HepG2 (cell line): ENCODE measurements around the gene KLC4.

Experiments
- EZH2 ChIP-seq: conservative IDR thresholded peaks from 2 replicates; pipeline ENCODE4 v1.6.1; 2012; ENCODE audit warnings: mild to moderate bottlenecking, low read depth, low read length, moderate library complexity
- ZFX ChIP-seq: sonication (generic); formaldehyde crosslinking; IDR thresholded peaks from 2 replicates; pipeline ENCODE4 v1.4.0; 2020; ENCODE audit warnings: mild to moderate bottlenecking, low read depth, missing genetic modification reagents, moderate library complexity
- ZNF879 ChIP-seq: sonication (generic); formaldehyde crosslinking; IDR thresholded peaks from 2 replicates; pipeline ENCODE4 v1.8.1; 2023; ENCODE audit warnings: missing genetic modification reagents
- TF ChIP-seq, protein P1 (sequence below): sonication (generic); formaldehyde crosslinking; IDR thresholded peaks from 2 replicates; pipeline ENCODE4 v1.5.0; 2020; ENCODE audit warnings: mild to moderate bottlenecking, missing genetic modification reagents, moderate library complexity

DNA sequence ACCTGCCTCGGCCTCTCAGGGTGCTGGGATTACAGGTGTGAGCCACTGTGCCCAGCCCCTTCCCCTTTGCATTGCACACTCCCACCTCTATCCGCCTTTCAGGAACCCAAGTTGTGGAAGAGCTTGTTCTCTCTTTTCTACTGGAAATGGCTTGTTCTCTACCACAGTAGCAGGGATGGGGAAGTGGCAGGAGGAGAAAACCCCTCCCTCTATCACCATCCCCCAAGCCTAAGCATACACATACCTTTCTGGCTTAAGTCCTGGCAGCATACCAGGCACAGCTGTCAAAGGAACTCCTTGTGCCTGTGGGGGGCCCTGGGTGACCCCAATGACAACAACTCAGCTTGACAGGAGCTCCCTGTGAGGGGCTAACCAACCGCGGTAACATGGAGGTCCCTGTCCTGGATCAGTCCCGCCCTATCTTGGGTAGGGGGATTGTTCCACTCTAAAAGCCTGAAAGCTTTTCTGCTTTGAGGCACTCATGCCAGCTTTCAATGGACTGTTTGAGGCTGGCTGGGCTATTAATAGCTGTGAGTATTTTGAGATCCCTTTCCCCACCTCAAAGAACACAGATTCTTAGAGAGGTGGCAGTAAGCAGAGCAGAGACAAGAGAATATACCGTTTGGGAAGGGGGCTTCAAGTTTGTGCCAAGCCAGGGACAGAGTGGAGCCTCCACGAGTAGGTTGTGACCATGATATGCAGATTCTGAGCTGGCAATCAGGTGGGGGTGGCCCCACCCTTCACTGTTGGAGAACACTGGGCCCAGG, 43.1 kb upstream of the KLC4 start:
- TF ChIP-seq ZNF879 (no peak), ZFX (no peak), EZH2 (no peak)
- TF ChIP-seq, protein P1, sequence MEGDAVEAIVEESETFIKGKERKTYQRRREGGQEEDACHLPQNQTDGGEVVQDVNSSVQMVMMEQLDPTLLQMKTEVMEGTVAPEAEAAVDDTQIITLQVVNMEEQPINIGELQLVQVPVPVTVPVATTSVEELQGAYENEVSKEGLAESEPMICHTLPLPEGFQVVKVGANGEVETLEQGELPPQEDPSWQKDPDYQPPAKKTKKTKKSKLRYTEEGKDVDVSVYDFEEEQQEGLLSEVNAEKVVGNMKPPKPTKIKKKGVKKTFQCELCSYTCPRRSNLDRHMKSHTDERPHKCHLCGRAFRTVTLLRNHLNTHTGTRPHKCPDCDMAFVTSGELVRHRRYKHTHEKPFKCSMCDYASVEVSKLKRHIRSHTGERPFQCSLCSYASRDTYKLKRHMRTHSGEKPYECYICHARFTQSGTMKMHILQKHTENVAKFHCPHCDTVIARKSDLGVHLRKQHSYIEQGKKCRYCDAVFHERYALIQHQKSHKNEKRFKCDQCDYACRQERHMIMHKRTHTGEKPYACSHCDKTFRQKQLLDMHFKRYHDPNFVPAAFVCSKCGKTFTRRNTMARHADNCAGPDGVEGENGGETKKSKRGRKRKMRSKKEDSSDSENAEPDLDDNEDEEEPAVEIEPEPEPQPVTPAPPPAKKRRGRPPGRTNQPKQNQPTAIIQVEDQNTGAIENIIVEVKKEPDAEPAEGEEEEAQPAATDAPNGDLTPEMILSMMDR (CRISPR knock-in tag): no peak
